DOHH2 (cell line): ENCODE results near the gene CRHBP.

Experiments
- H3F3A ChIP-seq: fragments of 200-600 bp; sonication (generic), shearing (Covaris generic); 2 replicates; pipeline ENCODE4 v1.6.0; 2016; ENCODE audit warnings: antibody characterized with exemption, mild to moderate bottlenecking; ENCODE audit not compliant: control insufficient read depth, insufficient read depth
- H3K27ac ChIP-seq: fragments of 200-600 bp; sonication (generic); 2 replicates; pipeline ENCODE4 v1.5.1; 2014; ENCODE audit warnings: low read depth, mild to moderate bottlenecking, low read length, moderate library complexity
- H3K27me3 ChIP-seq: fragments of 200-600 bp; sonication (generic); 2 replicates; pipeline ENCODE4 v1.6.1; 2014; ENCODE audit warnings: mild to moderate bottlenecking, low read length, mixed read lengths; ENCODE audit not compliant: control insufficient read depth
- H3K36me3 ChIP-seq: fragments of 200-600 bp; sonication (generic); 2 replicates; pipeline ENCODE4 v1.6.1; 2014; ENCODE audit warnings: mild to moderate bottlenecking, low read length, moderate library complexity, mixed read lengths; ENCODE audit not compliant: control insufficient read depth
- H3K4me1 ChIP-seq: fragments of 200-600 bp; sonication (generic); 2 replicates; pipeline ENCODE4 v1.6.1; 2014; ENCODE audit warnings: mild to moderate bottlenecking, low read length, mixed read lengths; ENCODE audit not compliant: control insufficient read depth
- H3K4me2 ChIP-seq: fragments of 200-600 bp; sonication (generic); 2 replicates; pipeline ENCODE4 v1.6.0; 2014; ENCODE audit warnings: mild to moderate bottlenecking, low read length, moderate library complexity
- H3K4me3 ChIP-seq: fragments of 200-600 bp; sonication (generic); 2 replicates; pipeline ENCODE4 v1.5.1; 2014; ENCODE audit warnings: mild to moderate bottlenecking, low read length, mixed read lengths
- H3K79me2 ChIP-seq: fragments of 200-600 bp; sonication (generic); 2 replicates; pipeline ENCODE4 v1.6.1; 2014; ENCODE audit warnings: mild to moderate bottlenecking, low read length, mixed read lengths; ENCODE audit not compliant: control insufficient read depth
- H3K9me2 ChIP-seq: fragments of 200-600 bp; sonication (generic); replicated peaks from 2 replicates; pipeline ENCODE4 v1.6.1; 2014; ENCODE audit warnings: mild to moderate bottlenecking, low read length, mixed read lengths; ENCODE audit not compliant: control insufficient read depth
- H3K9me3 ChIP-seq: fragments of 200-600 bp; sonication (generic); 2 replicates; pipeline ENCODE4 v1.6.1; 2014; ENCODE audit warnings: antibody characterized with exemption, low read length, mixed read lengths; ENCODE audit not compliant: control insufficient read depth, insufficient read depth
- H4K20me1 ChIP-seq: fragments of 200-600 bp; sonication (generic); 2 replicates; pipeline ENCODE4 v1.6.0; 2014; ENCODE audit warnings: low read depth, mild to moderate bottlenecking, antibody characterized with exemption, low read length, moderate library complexity; ENCODE audit not compliant: control insufficient read depth, insufficient read depth
- EZH2phosphoT487 ChIP-seq: fragments of 200-600 bp; sonication (generic); IDR thresholded peaks from 2 replicates; pipeline ENCODE4 v1.6.1; 2017; ENCODE audit warnings: borderline replicate concordance, mild to moderate bottlenecking, antibody characterized with exemption, low read length, moderate library complexity, mixed read lengths
- TF ChIP-seq, protein P1 (sequence below): fragments of 200-600 bp; sonication (generic); IDR thresholded peaks from one replicate; pipeline ENCODE4 v1.5.1; 2014; ENCODE audit warnings: antibody characterized with exemption, mild to moderate bottlenecking, low read depth, low read length; ENCODE audit not compliant: poor library complexity, severe bottlenecking

Gene CRHBP

GRCh38 chr5:76953551-76954382 is 922 bp downstream of the CRHBP start:
- peaks cover 48% of the 10 kb centered on the region for H3K36me3 ChIP-seq
- TF ChIP-seq EZH2phosphoT487 = no peak
- TF ChIP-seq, protein P1, sequence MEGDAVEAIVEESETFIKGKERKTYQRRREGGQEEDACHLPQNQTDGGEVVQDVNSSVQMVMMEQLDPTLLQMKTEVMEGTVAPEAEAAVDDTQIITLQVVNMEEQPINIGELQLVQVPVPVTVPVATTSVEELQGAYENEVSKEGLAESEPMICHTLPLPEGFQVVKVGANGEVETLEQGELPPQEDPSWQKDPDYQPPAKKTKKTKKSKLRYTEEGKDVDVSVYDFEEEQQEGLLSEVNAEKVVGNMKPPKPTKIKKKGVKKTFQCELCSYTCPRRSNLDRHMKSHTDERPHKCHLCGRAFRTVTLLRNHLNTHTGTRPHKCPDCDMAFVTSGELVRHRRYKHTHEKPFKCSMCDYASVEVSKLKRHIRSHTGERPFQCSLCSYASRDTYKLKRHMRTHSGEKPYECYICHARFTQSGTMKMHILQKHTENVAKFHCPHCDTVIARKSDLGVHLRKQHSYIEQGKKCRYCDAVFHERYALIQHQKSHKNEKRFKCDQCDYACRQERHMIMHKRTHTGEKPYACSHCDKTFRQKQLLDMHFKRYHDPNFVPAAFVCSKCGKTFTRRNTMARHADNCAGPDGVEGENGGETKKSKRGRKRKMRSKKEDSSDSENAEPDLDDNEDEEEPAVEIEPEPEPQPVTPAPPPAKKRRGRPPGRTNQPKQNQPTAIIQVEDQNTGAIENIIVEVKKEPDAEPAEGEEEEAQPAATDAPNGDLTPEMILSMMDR = no peak
- no peaks in the 10 kb centered on the region for H3K9me2 ChIP-seq
- H3F3A ChIP-seq = no peaks in the 10 kb centered on the region
- H3K27ac ChIP-seq = no peak overlapping the region
- H4K20me1 ChIP-seq = no peaks in the 10 kb centered on the region
- H3K79me2 ChIP-seq = peaks cover 4% of the 10 kb centered on the region; the same call in 1 of the 2 replicates
- no peak overlapping the region for H3K4me3 ChIP-seq
- H3K4me2 ChIP-seq = no peak overlapping the region
- H3K27me3 ChIP-seq = no peaks in the 10 kb centered on the region
- no peaks in the 10 kb centered on the region for H3K4me1 ChIP-seq
- no peaks in the 10 kb centered on the region for H3K9me3 ChIP-seq

DNA sequence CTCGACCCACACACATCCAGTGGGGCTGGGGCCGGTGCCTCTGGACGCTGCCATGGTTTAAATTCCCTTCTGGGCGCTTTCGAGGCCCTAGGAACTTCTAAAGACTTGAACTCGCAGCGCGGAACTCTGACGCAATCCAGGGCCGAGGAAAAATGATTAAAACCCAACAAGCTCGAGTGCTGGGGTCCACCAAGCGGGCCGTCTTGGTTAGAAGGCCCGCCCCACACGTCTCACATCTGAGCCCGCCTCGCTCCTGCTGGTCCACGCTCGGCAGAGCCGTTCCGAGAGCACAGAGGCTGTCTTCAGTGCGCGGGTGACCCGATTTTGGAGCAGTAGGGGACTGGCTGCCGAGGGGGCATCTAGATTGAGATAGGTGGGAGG is 1.5 kb downstream of the CRHBP start:
- Histone ChIP-seq H3K4me2 (no peak overlapping the region), H4K20me1 (no peaks in the 10 kb centered on the region), H3K4me3 (no peak overlapping the region), H3K27ac (no peak overlapping the region), H3K36me3 (peaks cover 54% of the 10 kb centered on the region), H3F3A (0 out of 2 replicates have a peak, but pooled peaks cover 3% of the 10 kb centered on the region), H3K9me2 (no peaks in the 10 kb centered on the region), H3K27me3 (no peaks in the 10 kb centered on the region), H3K79me2 (peaks cover 4% of the 10 kb centered on the region; the same call in 1 of the 2 replicates), H3K4me1 (no peaks in the 10 kb centered on the region), H3K9me3 (no peaks in the 10 kb centered on the region)
- TF ChIP-seq, protein P1 = no peak
- TF ChIP-seq EZH2phosphoT487 = no peak

- no peak overlapping the region for H3K4me3 ChIP-seq
- H3K27ac ChIP-seq = no peak overlapping the region
- no peaks in the 10 kb centered on the region for H3K4me1 ChIP-seq
- no peak overlapping the region for H3K4me2 ChIP-seq
- TF ChIP-seq EZH2phosphoT487 = no peak
- TF ChIP-seq, protein P1 = no peak
- peaks cover 69% of the 10 kb centered on the region for H3K36me3 ChIP-seq
- no peaks in the 10 kb centered on the region for H3K27me3 ChIP-seq
- H3K79me2 ChIP-seq = no peaks in the 10 kb centered on the region
- H3F3A ChIP-seq = 0 out of 2 replicates have a peak, but pooled peaks cover 4% of the 10 kb centered on the region
- H3K9me3 ChIP-seq = no peaks in the 10 kb centered on the region
- H3K9me2 ChIP-seq = no peaks in the 10 kb centered on the region
- H4K20me1 ChIP-seq = no peaks in the 10 kb centered on the region
Measured at GRCh38 chr5:76956033-76956432, 3.2 kb downstream of the CRHBP start.
